Dendritic cell treated with granulocyte-macrophage colony-stimulating factor and Interleukin-4, amounts not matched to agents 40 ng/mL and 50 ng/mL, for 4 days (primary cell): Measurements from ENCODE around the gene DCAF4.
"Not testable (repeated sequence)": the region's sequence is repeated elsewhere in the genome, so short reads cannot be mapped to it uniquely, and the experiment has no call there.

Experiments
- H3K27ac Mint-ChIP-seq: one replicate; pipeline ENCODE4 v1.8.0; 2022; ENCODE audit warnings: mild to moderate bottlenecking, mixed read lengths
- H3K27me3 Mint-ChIP-seq: one replicate; pipeline ENCODE4 v1.8.0; 2022; ENCODE audit warnings: mild to moderate bottlenecking, mixed read lengths
- H3K36me3 Mint-ChIP-seq: one replicate; pipeline ENCODE4 v1.8.0; 2022; ENCODE audit warnings: low read depth, mixed read lengths
- H3K4me1 Mint-ChIP-seq: one replicate; pipeline ENCODE4 v1.8.0; 2022; ENCODE audit warnings: low read depth, mixed read lengths
- H3K4me3 Mint-ChIP-seq: one replicate; pipeline ENCODE4 v1.8.0; 2022; ENCODE audit warnings: mild to moderate bottlenecking, moderate library complexity, mixed read lengths
- H3K9me3 Mint-ChIP-seq: one replicate; pipeline ENCODE4 v1.8.0; 2022; ENCODE audit warnings: mixed read lengths
- intact Hi-C: fragments of 100-400 bp; cut with micrococcal nuclease; formaldehyde crosslinking; loops from one replicate; pipeline ENCODE4 v1.15.0; 2022

Gene DCAF4

DNA sequence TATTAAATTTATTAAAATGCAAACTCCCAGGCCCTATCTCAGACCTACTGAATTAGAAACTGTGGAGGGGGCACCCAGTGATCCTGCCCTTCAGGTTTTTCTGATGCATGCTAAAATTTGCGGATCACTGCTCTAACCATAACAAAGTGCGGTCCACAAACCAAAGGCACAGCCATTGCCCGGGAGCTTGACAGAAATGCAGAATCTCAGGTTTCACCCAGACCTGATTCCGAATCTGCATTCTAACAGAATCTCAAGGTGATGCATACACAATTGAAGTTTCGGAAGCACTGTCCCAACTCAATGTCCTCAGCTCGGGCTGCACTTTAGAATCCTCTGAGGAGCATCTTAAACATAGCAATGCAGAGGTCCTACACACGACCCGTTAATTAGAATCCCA is 54.6 kb downstream of the DCAF4 start:
- Mint-ChIP-seq H3K9me3 (no peaks in the 10 kb centered on the region), H3K36me3 (peaks cover 93% of the 10 kb centered on the region), H3K4me3 (no peak overlapping the region), H3K27ac (no peak overlapping the region), H3K27me3 (no peaks in the 10 kb centered on the region), H3K4me1 (no peaks in the 10 kb centered on the region)
- intact Hi-C loops: no loop called here

DNA sequence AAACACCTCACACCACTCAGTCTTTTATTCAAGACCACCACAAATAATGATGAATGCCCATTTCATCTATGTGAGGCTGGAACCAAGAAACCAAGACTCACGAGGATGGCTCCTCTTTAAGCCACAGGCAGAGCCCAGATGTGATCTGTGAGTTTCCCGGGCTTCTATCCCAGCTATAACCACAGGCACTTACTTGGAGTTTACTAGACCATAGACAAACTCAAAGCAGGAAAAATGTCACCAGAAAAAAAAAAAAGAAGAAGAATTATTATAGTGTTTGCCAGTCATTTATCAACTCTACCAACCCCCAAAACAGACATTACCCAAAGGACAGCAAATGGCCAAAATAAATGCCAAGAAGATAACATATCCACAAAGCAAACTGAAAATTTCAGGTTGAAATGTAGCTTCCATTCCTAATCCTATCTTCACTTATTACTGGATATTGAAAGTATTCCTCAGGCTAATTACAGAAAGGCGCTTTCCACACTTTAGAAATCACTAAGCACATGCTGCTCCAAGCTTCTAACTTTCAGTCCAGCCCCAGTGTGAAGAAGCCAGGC is 56.0 kb downstream of the DCAF4 start:
- Mint-ChIP-seq H3K4me1 (no peaks in the 10 kb centered on the region), H3K9me3 (no peaks in the 10 kb centered on the region), H3K27me3 (no peaks in the 10 kb centered on the region), H3K36me3 (peaks cover 91% of the 10 kb centered on the region), H3K27ac (no peak overlapping the region), H3K4me3 (no peak overlapping the region)
- intact Hi-C loops: no loop called here

DNA sequence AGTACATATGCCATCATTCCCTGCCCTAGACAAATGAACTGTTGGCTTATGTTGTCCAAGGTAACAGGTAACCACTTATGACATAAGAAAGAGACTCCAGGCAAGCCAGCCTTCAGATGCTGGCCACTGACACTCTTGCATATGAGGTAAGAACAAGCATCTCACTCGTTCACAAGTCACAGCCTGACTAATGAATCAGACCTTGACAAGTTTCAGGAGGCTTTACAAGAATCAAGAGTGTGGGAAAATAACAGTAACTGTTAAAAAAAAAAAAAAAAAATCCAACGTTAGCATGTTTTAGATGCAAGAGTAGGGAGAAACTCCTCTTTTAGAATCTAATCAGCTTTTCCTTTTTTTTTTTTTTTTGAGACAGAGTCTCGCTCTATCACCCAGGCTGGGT is 60.0 kb downstream of the DCAF4 start:
- Mint-ChIP-seq H3K9me3 (no peaks in the 10 kb centered on the region), H3K4me1 (no peaks in the 10 kb centered on the region), H3K4me3 (no peak overlapping the region), H3K27me3 (no peaks in the 10 kb centered on the region), H3K36me3 (peaks cover 82% of the 10 kb centered on the region), H3K27ac (no peak overlapping the region)
- intact Hi-C loops: no loop called here

DNA sequence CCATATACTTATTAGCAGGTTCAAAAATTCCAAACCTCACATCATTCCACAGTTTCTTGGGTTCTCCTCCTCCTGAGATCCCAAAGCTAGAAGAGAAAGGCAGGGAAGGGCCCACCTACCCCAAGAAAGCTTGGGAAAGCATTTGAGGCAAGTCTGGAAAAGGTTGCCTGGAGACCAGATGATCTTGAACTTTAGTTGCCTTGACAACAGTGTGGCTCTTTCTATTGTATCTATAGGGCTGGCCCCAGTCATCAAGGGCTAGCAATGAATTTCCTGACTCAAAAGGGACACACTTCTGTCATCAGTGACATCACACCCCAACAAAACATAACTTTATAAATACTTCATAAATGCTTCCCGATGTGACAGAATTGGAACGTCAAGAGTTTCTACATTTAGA is 60.6 kb downstream of the DCAF4 start:
- no peak overlapping the region for H3K27ac Mint-ChIP-seq
- H3K36me3 Mint-ChIP-seq: peaks cover 82% of the 10 kb centered on the region
- intact Hi-C loops: no loop called here

DNA sequence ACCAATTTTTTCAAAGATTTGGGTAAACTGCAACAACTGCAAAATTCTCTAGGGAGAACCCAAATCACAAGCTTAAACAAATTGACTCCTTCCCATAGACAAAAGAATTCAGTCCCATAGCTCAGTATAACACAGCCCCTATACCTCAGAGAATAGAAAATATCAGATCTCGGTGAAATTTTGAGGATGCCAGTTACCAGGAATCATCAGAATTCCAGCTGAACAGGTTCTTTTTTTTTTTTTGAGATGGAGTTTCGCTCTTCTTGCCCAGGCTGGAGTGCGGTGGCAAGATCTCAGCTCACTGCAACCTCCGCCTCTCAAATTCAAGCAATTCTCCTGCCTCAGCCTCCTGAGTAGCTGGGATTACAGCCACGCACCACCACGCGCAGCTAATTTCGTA is 63.9 kb downstream of the DCAF4 start:
- intact Hi-C loops: no loop called here
- Mint-ChIP-seq H3K27ac (no peak overlapping the region), H3K4me1 (no peaks in the 10 kb centered on the region), H3K27me3 (no peaks in the 10 kb centered on the region), H3K9me3 (no peaks in the 10 kb centered on the region), H3K4me3 (no peak overlapping the region), H3K36me3 (peaks cover 84% of the 10 kb centered on the region)

More for the DNA sequence above, 60.6 kb downstream of the DCAF4 start:
- no peaks in the 10 kb centered on the region for H3K27me3 Mint-ChIP-seq
- H3K4me1 Mint-ChIP-seq: no peaks in the 10 kb centered on the region
- H3K4me3 Mint-ChIP-seq: no peak overlapping the region
- H3K9me3 Mint-ChIP-seq: no peaks in the 10 kb centered on the region

DNA sequence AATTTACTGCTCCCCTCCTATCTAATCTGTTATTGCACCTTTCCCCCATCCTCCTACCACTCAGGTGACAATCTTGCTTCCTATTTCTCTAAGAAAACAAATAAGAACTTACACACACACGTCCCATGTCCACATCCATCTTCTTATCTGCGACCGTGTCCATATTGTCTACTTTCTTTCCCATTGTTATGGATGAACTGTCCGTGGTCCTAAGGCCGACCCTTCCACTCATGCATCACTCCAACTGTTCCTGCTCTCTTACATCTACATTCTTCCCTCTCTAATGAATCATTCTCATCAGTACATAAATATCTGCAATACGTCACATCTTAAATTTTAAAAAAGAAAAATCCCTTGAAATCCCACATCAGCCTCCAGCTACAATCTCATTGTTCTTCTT is 70.7 kb downstream of the DCAF4 start:
- intact Hi-C loops: no loop called here
- Mint-ChIP-seq H3K36me3 (peaks cover 81% of the 10 kb centered on the region), H3K27me3 (no peaks in the 10 kb centered on the region), H3K4me3 (no peak overlapping the region), H3K27ac (no peak overlapping the region), H3K4me1 (peaks cover 6% of the 10 kb centered on the region), H3K9me3 (no peaks in the 10 kb centered on the region)

DNA sequence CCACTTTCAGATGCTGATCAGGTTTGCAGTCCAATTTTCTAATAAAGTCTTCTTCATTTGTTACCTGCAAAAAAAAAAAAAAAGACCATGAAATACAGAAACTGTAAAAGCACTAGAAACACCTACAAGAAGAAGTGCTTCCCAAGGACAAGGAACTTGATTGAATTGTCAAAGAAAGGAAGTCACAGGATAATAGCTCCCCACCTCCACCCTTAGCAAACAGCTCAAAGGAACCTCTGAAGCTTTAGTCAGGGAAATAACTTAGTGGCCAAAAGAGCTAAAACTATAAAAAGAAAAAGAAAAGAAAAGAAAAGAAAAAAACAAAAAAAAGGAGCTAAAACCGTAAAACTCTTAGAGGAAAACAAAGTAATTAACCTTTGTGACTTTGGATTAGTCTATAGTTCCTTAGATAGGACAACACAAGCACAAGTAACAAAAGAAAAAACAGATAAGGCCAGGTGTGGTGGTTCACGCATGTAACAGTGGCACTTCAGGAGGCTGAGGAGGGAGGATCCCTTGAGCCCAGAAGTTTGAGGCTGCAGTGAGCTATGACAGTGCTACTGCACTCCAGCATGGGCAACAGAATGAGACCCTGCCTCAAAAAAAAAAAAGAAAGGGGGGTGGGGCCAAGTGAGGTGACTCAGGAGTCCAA is 72.1 kb downstream of the DCAF4 start:
- Mint-ChIP-seq H3K27me3 (no peaks in the 10 kb centered on the region), H3K36me3 (peaks cover 72% of the 10 kb centered on the region)
- intact Hi-C loops: no loop called here

DNA sequence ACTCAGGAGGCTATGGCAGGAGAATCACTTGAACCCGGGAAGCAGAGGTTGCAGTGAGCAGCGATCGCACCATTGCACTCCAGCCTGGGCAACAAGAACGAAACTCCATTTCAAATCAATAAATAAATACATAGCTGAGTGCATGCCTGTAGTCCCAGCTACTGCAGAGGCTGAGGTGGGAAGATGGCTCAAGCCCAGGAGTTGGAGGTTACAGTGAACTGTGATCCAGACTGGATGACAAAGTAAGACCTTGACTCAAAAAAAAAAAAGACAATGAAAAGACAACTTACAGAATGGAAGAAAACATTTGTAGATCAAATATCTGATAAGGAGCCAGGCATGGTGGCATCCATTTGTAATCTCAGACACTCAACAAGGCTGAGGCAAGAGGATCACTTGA is 73.1 kb downstream of the DCAF4 start:
- intact Hi-C loops: no loop called here
- Mint-ChIP-seq H3K27me3 (no peaks in the 10 kb centered on the region), H3K27ac (no peak overlapping the region), H3K36me3 (peaks cover 73% of the 10 kb centered on the region), H3K4me1 (peaks cover 6% of the 10 kb centered on the region), H3K4me3 (no peak overlapping the region), H3K9me3 (no peaks in the 10 kb centered on the region)

More for the DNA sequence above, 72.1 kb downstream of the DCAF4 start:
- H3K4me1 Mint-ChIP-seq: peaks cover 6% of the 10 kb centered on the region
- no peak overlapping the region for H3K4me3 Mint-ChIP-seq
- no peak overlapping the region for H3K27ac Mint-ChIP-seq
- H3K9me3 Mint-ChIP-seq: no peaks in the 10 kb centered on the region

DNA sequence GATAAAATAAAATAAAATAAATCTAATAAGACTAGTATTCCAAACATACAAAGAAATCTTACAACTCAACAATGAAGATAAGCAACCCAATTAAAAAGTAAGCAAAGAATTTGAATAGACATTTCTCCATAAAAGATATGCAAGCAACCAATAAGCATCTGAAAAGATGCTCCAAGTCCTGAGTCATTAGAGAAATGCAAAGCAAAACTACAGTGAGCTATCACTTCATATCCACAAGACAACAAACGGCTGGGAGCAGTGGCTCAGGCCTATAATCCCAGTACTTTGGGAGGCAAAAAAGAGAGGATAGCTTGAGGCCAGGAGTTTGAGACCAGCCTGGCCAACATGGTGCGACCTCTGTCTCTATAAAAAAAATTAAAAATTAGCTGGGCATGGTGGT is 73.8 kb downstream of the DCAF4 start:
- H3K27ac Mint-ChIP-seq: no peak overlapping the region
- no peaks in the 10 kb centered on the region for H3K27me3 Mint-ChIP-seq
- peaks cover 73% of the 10 kb centered on the region for H3K36me3 Mint-ChIP-seq
- intact Hi-C loops: no loop called here
- peaks cover 6% of the 10 kb centered on the region for H3K4me1 Mint-ChIP-seq
- H3K9me3 Mint-ChIP-seq: no peaks in the 10 kb centered on the region
- H3K4me3 Mint-ChIP-seq: no peak overlapping the region

DNA sequence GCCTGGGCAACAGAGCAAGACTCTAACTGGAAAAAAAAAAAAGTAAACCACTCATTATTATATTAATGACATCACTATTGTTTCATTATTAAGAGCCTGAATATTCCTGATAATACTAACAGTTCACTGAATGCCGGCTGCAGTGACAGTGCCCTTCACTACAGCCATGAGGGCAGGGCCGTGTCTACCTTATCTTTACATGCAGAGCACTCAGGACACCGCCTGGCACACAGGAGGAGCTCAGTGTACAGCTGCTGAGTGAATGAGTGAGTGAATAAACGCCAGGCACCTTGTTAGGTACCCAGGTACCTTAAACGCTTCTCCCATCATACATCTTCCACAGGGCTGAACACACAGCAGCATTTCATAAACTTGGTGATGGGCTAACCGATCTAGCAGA is 77.4 kb downstream of the DCAF4 start:
- Mint-ChIP-seq H3K4me1 (peaks cover 19% of the 10 kb centered on the region), H3K27ac (no peak overlapping the region), H3K36me3 (peaks cover 74% of the 10 kb centered on the region), H3K4me3 (no peak overlapping the region), H3K9me3 (no peaks in the 10 kb centered on the region), H3K27me3 (no peaks in the 10 kb centered on the region)
- intact Hi-C loops: no loop called here

DNA sequence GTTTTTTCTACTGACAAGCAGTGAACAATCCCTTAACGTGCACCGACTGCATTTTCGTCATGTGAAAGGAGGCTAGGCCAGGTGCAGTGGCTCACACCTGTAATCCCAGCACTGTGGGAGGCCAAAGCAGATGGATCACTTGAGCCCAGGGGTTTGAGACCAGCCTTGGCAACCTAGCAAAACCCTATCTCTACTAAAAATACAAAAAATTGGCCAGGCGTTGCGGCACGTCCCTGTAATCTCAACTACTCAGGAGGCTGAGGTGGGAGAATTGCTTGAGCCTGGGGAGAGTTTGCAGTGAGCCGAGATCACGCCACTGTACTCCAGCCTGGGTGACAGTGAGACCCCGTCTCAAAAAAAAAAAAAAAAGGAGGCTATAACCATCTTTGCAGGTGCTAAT is 78.4 kb downstream of the DCAF4 start:
- H3K9me3 Mint-ChIP-seq, intact Hi-C loops, H3K4me3 Mint-ChIP-seq, H3K27ac Mint-ChIP-seq, H3K27me3 Mint-ChIP-seq: not testable (repeated sequence)
- Mint-ChIP-seq H3K36me3 (peaks cover 75% of the 10 kb centered on the region), H3K4me1 (peaks cover 19% of the 10 kb centered on the region)

DNA sequence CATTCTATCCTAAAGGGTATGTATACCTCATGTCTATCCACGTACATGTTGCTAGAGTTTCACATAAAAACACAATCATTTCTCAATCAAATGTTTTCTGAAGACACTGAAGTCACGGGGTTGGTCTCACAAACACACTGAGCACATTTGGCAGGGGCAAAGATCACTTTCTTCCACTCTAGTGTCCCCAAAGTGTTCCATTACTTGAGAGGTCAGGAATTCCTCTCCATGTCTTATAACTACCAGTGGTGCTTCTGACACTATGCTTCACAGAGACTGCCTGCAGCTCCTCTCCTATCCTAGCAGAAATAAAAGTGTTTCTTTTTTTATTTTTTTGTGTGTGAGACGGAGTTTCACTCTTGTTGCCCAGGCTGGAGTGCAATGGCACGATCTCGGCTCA is 81.6 kb downstream of the DCAF4 start:
- H3K27me3 Mint-ChIP-seq: no peaks in the 10 kb centered on the region
- H3K4me3 Mint-ChIP-seq: no peak overlapping the region
- H3K27ac Mint-ChIP-seq: no peak overlapping the region
- peaks cover 13% of the 10 kb centered on the region for H3K4me1 Mint-ChIP-seq
- intact Hi-C loops: no loop called here
- H3K36me3 Mint-ChIP-seq: peaks cover 95% of the 10 kb centered on the region
- no peaks in the 10 kb centered on the region for H3K9me3 Mint-ChIP-seq

DNA sequence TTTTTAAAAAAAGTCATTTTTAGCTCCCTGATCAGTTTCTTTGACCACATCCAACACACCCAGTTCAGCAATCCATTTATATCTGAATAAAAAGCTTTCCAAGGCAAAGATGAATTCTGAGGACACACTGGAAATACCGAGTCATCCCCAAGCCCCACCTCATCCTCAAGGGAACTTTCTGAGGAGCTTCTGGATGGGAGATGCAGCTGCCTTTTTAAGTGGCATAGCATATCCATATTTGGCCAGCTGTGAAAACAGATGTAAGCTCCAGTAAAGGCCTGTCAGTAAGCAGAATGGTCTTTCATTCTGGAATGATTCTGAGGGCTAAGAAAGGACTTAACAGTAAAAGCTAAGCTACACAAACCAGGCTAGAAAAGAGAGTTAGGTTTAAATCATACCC is 82.2 kb downstream of the DCAF4 start:
- H3K9me3 Mint-ChIP-seq: no peaks in the 10 kb centered on the region
- no peak overlapping the region for H3K4me3 Mint-ChIP-seq
- no peak overlapping the region for H3K27ac Mint-ChIP-seq
- intact Hi-C loops: no loop called here
- H3K27me3 Mint-ChIP-seq: no peaks in the 10 kb centered on the region
- H3K36me3 Mint-ChIP-seq: peaks cover 96% of the 10 kb centered on the region
- peaks cover 13% of the 10 kb centered on the region for H3K4me1 Mint-ChIP-seq
